SH-SY5Y (cell line): ENCODE data around the gene LTBP1.

Source experiments
- GATA2 ChIP-seq: IDR thresholded peaks from 2 replicates; pipeline ENCODE4 v1.6.1; 2011; ENCODE audit warnings: mild to moderate bottlenecking, low read depth, low read length
- GATA3 ChIP-seq: IDR thresholded peaks from 2 replicates; pipeline ENCODE4 v1.6.1; 2011; ENCODE audit warnings: low read depth, mild to moderate bottlenecking, low read length, moderate library complexity

Gene LTBP1

GRCh38 chr2:33023728-33024500, 77.2 kb downstream of the LTBP1 start:
- TF ChIP-seq GATA2 (no peak), GATA3 (no peak)

GRCh38 chr2:33024758-33025157, 78.0 kb downstream of the LTBP1 start:
- no peak for TF ChIP-seq GATA2
- no peak for TF ChIP-seq GATA3

- TF ChIP-seq GATA3 = no peak
- no peak for TF ChIP-seq GATA2
Observed at GRCh38 chr2:33029459-33029858, 82.7 kb downstream of the LTBP1 start.

GRCh38 chr2:33029926-33030325, 83.2 kb downstream of the LTBP1 start:
- TF ChIP-seq GATA2 = no peak
- TF ChIP-seq GATA3 = no peak

GRCh38 chr2:33030326-33030725, 83.6 kb downstream of the LTBP1 start:
- TF ChIP-seq GATA2 (no peak), GATA3 (no peak)

GRCh38 chr2:33032245-33032644, 85.5 kb downstream of the LTBP1 start:
- no peak for TF ChIP-seq GATA3
- TF ChIP-seq GATA2 = no peak

GRCh38 chr2:33033606-33034081, 86.9 kb downstream of the LTBP1 start:
- TF ChIP-seq GATA2 (no peak), GATA3 (no peak)

- TF ChIP-seq GATA3 (no peak), GATA2 (no peak)
Observed at GRCh38 chr2:33034784-33035183, 88.0 kb downstream of the LTBP1 start.

GRCh38 chr2:33038230-33038629, 91.5 kb downstream of the LTBP1 start:
- no peak for TF ChIP-seq GATA2

- no peak for TF ChIP-seq GATA2
- TF ChIP-seq GATA3 = no peak
Observed at GRCh38 chr2:33038799-33039198, 92.0 kb downstream of the LTBP1 start.

GRCh38 chr2:33040541-33040940, 93.8 kb downstream of the LTBP1 start:
- TF ChIP-seq GATA3 (no peak), GATA2 (no peak)

- TF ChIP-seq GATA2 (no peak), GATA3 (no peak)
Observed at GRCh38 chr2:33042265-33042664, 95.5 kb downstream of the LTBP1 start.

GRCh38 chr2:33042819-33043218, 96.1 kb downstream of the LTBP1 start:
- no peak for TF ChIP-seq GATA3
- TF ChIP-seq GATA2 = no peak

GRCh38 chr2:33047939-33048338, 101.2 kb downstream of the LTBP1 start:
- TF ChIP-seq GATA2 (no peak), GATA3 (no peak)

- TF ChIP-seq GATA3 (no peak), GATA2 (no peak)
Observed at GRCh38 chr2:33051586-33052360, 105.0 kb downstream of the LTBP1 start.
